Trophoblast cell (in vitro differentiated cells and primary cell): ENCODE measurements around the gene TRIM21.
"Not testable (repeated sequence)": the region's sequence is repeated elsewhere in the genome, so short reads cannot be mapped to it uniquely, and the experiment has no call there.

Experiments used
- DNase-seq, 2 donors: peaks; one replicate each; pipeline ENCODE4 v3.0.0-alpha.2; 2016
- H2AFZ ChIP-seq: 2 replicates; pipeline ENCODE4 v1.6.1; 2013; ENCODE audit warnings: low read length, moderate library complexity, mild to moderate bottlenecking; ENCODE audit not compliant: insufficient read depth, poor library complexity
- H2AK5ac ChIP-seq: 2 replicates; pipeline ENCODE4 v1.6.1; 2013; ENCODE audit warnings: mild to moderate bottlenecking, low read length
- H2BK120ac ChIP-seq: 2 replicates; pipeline ENCODE4 v1.6.1; 2013; ENCODE audit warnings: low read length, mild to moderate bottlenecking, moderate library complexity; ENCODE audit not compliant: insufficient read depth, poor library complexity
- H2BK12ac ChIP-seq: 2 replicates; pipeline ENCODE4 v1.6.1; 2013; ENCODE audit warnings: mild to moderate bottlenecking, low read length, moderate library complexity
- H2BK5ac ChIP-seq: 2 replicates; pipeline ENCODE4 v1.6.1; 2013; ENCODE audit warnings: low read length, low read depth, moderate library complexity, mild to moderate bottlenecking; ENCODE audit not compliant: poor library complexity
- H3K14ac ChIP-seq: 2 replicates; pipeline ENCODE4 v1.6.1; 2013; ENCODE audit warnings: mild to moderate bottlenecking, low read length
- H3K18ac ChIP-seq: 2 replicates; pipeline ENCODE4 v1.6.1; 2013; ENCODE audit warnings: mild to moderate bottlenecking, low read length
- H3K23ac ChIP-seq: 2 replicates; pipeline ENCODE4 v1.6.1; 2013; ENCODE audit warnings: low read length
- H3K27ac ChIP-seq: 2 replicates; pipeline ENCODE4 v1.5.1; 2013; ENCODE audit warnings: low read depth, mild to moderate bottlenecking, inconsistent platforms, low read length, moderate library complexity
- H3K27me3 ChIP-seq: 2 replicates; pipeline ENCODE4 v1.6.1; 2013; ENCODE audit warnings: inconsistent platforms, mild to moderate bottlenecking, low read length, moderate library complexity; ENCODE audit not compliant: insufficient read depth
- H3K36me3 ChIP-seq, 2 experiments: 1 replicate in 1 of 2; 2 replicates in 1 of 2; pipeline ENCODE4 v1.6.1; 2013; ENCODE audit warnings: low read length in 2 of 2, mild to moderate bottlenecking in 2 of 2, moderate library complexity in 1 of 2; ENCODE audit not compliant: insufficient read depth in 2 of 2, control insufficient read depth in 1 of 2
- H3K4ac ChIP-seq: 2 replicates; pipeline ENCODE4 v1.6.1; 2013; ENCODE audit warnings: low read depth, mild to moderate bottlenecking, low read length, moderate library complexity
- H3K4me1 ChIP-seq, 2 experiments: 1 replicate in 1 of 2; 2 replicates in 1 of 2; pipeline ENCODE4 v1.6.1; 2013; ENCODE audit warnings: low read length in 2 of 2, mild to moderate bottlenecking in 2 of 2, moderate library complexity in 1 of 2; ENCODE audit not compliant: insufficient read depth in 2 of 2, control insufficient read depth in 1 of 2
- H3K4me2 ChIP-seq: 2 replicates; pipeline ENCODE4 v1.6.1; 2013; ENCODE audit warnings: inconsistent platforms, mild to moderate bottlenecking, low read length, moderate library complexity
- H3K4me3 ChIP-seq: 2 replicates; pipeline ENCODE4 v1.5.1; 2013; ENCODE audit warnings: mild to moderate bottlenecking, low read depth, low read length, inconsistent platforms
- H3K79me1 ChIP-seq: one replicate; pipeline ENCODE4 v1.6.1; 2013; ENCODE audit warnings: low read length
- H3K79me2 ChIP-seq: 2 replicates; pipeline ENCODE4 v1.6.1; 2013; ENCODE audit warnings: low read length, mild to moderate bottlenecking; ENCODE audit not compliant: control insufficient read depth, insufficient read depth, poor library complexity
- H3K9ac ChIP-seq: 2 replicates; pipeline ENCODE4 v1.6.1; 2013; ENCODE audit warnings: mild to moderate bottlenecking, low read length
- H3K9me3 ChIP-seq: 2 replicates; pipeline ENCODE4 v1.6.1; 2013; ENCODE audit warnings: low read depth, mild to moderate bottlenecking, control low read depth, inconsistent platforms, low read length; ENCODE audit not compliant: insufficient read depth
- H4K12ac ChIP-seq: 2 replicates; pipeline ENCODE4 v1.6.1; 2013; ENCODE audit warnings: low read depth, mild to moderate bottlenecking, low read length, moderate library complexity
- H4K8ac ChIP-seq: 2 replicates; pipeline ENCODE4 v1.6.1; 2013; ENCODE audit warnings: low read depth, mild to moderate bottlenecking, low read length, moderate library complexity
- H4K91ac ChIP-seq: one replicate; pipeline ENCODE4 v1.6.1; 2013; ENCODE audit warnings: low read depth, mild to moderate bottlenecking, low read length, moderate library complexity
- WGBS: extraction: QIAGEN DNeasy Blood & Tissue Kit; methylation state at CpG from one replicate; pipeline ENCODE4 v1.1.7; 2013; ENCODE audit warnings: missing lambda C conversion rate; ENCODE audit not compliant: insufficient read length, insufficient coverage; ENCODE audit errors: extremely low coverage; 5-methylcytosine and 5-hydroxymethylcytosine counted together

Gene TRIM21

DNA sequence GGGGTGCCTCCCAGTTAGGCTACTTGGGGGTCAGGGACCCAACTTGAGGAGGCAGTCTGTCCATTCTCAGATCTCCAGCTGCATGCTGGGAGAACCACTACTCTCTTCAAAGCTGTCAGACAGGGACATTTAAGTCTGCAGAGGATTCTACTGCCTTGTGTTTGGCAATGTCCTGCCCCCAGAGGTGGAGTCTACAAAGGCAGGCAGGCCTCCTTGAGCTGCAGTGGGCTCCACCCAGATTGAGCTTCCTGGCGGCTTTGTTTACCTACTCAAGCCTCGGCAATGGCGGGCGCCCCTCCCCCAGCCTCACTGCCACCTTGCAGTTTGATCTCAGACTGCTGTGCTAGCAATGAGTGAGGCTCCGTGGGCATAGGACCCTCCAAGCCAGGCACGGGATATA lies 12.7 kb upstream of the TRIM21 start:
- WGBS = no CpG with 5 or more reads among the region's 6 CpGs
- H3K4ac ChIP-seq, H4K8ac ChIP-seq, H3K23ac ChIP-seq, H3K27ac ChIP-seq, H3K79me1 ChIP-seq, H2BK5ac ChIP-seq, H3K79me2 ChIP-seq, DNase-seq, H3K9me3 ChIP-seq, H3K9ac ChIP-seq, H2AK5ac ChIP-seq, H4K91ac ChIP-seq, H3K4me3 ChIP-seq, H4K12ac ChIP-seq, H2BK120ac ChIP-seq, H3K27me3 ChIP-seq, H2AFZ ChIP-seq, H2BK12ac ChIP-seq, H3K4me1 ChIP-seq, H3K36me3 ChIP-seq, H3K14ac ChIP-seq, H3K18ac ChIP-seq, H3K4me2 ChIP-seq: not testable (repeated sequence)

- no peak overlapping the region for H3K4ac ChIP-seq
- no peaks in the 10 kb centered on the region for H3K9me3 ChIP-seq
- peaks cover 8 to 14% of the 10 kb centered on the region in 2 experiments for H3K36me3 ChIP-seq
These were observed 339 bp upstream of the TRIM21 start for GRCh38 chr11:4393858-4394223.

DNA sequence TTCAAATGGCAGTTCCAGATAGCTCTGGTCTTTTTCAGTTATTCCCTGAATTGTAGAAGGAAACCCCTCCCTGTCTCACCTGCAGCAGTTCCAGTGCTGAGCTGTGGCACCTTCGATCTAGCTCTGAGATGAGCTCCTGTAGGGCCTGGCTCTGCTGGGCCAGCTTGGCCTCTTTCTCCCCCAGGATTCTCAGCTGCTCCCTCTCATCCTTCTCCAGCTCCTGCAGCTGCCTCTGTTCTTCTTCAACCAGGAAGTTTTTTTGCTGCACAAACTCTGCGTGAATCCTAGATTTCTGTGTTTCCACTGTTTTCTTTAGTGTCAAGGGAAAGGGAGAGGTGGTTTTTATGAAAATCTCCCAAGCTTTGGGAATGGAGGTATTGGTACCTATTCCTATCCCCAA lies 5.3 kb downstream of the TRIM21 start:
- Histone ChIP-seq H4K91ac (no peak overlapping the region), H4K12ac (no peak overlapping the region), H3K4me3 (no peak overlapping the region), H3K36me3 (peaks cover 23 to 29% of the 10 kb centered on the region in 2 experiments), H3K9me3 (no peaks in the 10 kb centered on the region), H3K4ac (no peak overlapping the region), H3K79me1 (peaks cover 2% of the 10 kb centered on the region), H2AFZ (no peak overlapping the region), H2BK12ac (no peak overlapping the region), H2AK5ac (no peak overlapping the region), H3K79me2 (peaks cover 1% of the 10 kb centered on the region), H3K18ac (no peak overlapping the region), H3K4me1 (peaks cover 1 to 6% of the 10 kb centered on the region in 2 experiments), H3K4me2 (no peak overlapping the region), H3K9ac (no peak overlapping the region), H4K8ac (no peak overlapping the region), H2BK120ac (no peak overlapping the region), H3K14ac (no peak overlapping the region), H3K23ac (no peak overlapping the region), H2BK5ac (no peak overlapping the region), H3K27ac (no peak overlapping the region), H3K27me3 (no peaks in the 10 kb centered on the region)
- no CpG with 5 or more reads among the region's 2 CpGs for WGBS
- DNase-seq = no peak

More at GRCh38 chr11:4393858-4394223, 339 bp upstream of the TRIM21 start:
- H3K14ac ChIP-seq = no peak overlapping the region
- no peak overlapping the region for H4K8ac ChIP-seq
- H4K12ac ChIP-seq = no peak overlapping the region
- peaks cover 4% of the 10 kb centered on the region for H3K79me1 ChIP-seq
- no peak overlapping the region for H3K9ac ChIP-seq
- DNase-seq = no peak
- peak overlapping the region; percentile 79 for H3K4me3 ChIP-seq
- peaks cover 2 to 7% of the 10 kb centered on the region in 2 experiments for H3K4me1 ChIP-seq
- H3K4me2 ChIP-seq = peak overlapping the region; percentile 84
- peaks cover 4% of the 10 kb centered on the region for H3K79me2 ChIP-seq
- no peak overlapping the region for H2BK5ac ChIP-seq
- H2BK12ac ChIP-seq = no peak overlapping the region
- WGBS = no CpG with 5 or more reads among the region's 11 CpGs
- H2BK120ac ChIP-seq = no peak overlapping the region
- H3K23ac ChIP-seq = no peak overlapping the region
- no peak overlapping the region for H3K18ac ChIP-seq
- no peak overlapping the region for H3K27ac ChIP-seq
- H3K27me3 ChIP-seq = no peaks in the 10 kb centered on the region
- H2AFZ ChIP-seq = no peak overlapping the region
- no peak overlapping the region for H4K91ac ChIP-seq
- H2AK5ac ChIP-seq = no peak overlapping the region

DNA sequence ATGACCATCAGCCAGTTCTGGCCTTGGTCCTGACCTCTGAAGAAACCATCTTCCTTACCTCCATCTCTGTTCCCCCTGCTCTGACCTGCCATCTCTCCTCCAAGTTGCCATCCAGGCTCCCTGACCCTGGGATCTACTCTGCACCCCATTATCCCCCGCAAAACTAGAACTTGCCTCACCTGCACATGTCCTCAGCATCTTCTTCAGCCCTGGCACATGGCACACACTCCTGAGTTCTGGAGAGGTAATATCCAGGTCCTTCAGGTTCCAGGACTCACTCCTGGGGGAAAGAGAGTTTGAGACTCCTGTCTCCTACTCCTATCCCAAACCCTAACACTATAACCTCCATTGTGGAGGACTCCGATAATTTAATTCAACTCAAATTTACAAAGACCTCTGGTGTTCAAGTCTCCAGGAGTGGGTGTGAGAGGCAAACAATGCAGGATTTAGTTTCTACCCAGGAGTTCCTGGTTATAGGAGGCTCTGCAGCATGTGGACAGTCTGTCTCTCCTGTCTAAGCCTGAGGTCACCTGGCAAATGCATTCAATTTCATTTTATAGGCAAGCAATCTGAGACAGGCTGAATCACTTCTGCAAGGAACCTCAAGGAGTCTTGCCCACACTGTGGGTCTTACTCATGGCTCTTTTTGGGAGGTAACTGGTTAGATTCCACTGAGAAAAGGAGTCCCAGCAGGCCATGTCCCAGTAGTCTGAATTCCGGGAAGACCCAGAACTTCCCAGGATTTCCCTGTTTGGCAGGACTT lies 7.3 kb downstream of the TRIM21 start:
- Histone ChIP-seq H2AFZ (no peak overlapping the region), H3K36me3 (peaks cover 23 to 29% of the 10 kb centered on the region in 2 experiments), H2BK120ac (no peak overlapping the region), H3K4me1 (no peaks in the 10 kb centered on the region), H3K23ac (no peak overlapping the region), H2BK5ac (no peak overlapping the region), H3K9me3 (no peaks in the 10 kb centered on the region), H2AK5ac (no peak overlapping the region), H4K8ac (no peak overlapping the region), H3K14ac (no peak overlapping the region), H3K18ac (no peak overlapping the region), H3K27me3 (no peaks in the 10 kb centered on the region), H3K4me3 (no peak overlapping the region), H3K79me2 (no peaks in the 10 kb centered on the region), H4K91ac (no peak overlapping the region), H3K4me2 (no peak overlapping the region), H3K79me1 (no peaks in the 10 kb centered on the region), H4K12ac (no peak overlapping the region), H3K27ac (no peak overlapping the region), H3K9ac (no peak overlapping the region), H2BK12ac (no peak overlapping the region), H3K4ac (no peak overlapping the region)
- WGBS = no CpG with 5 or more reads among the region's 3 CpGs
- no peak for DNase-seq
